NCI-H2227 (cell line): ENCODE data around the gene PRIMPOL.
A peak's percentile ranks its signal among the peaks of the same experiment; 100 is the strongest.
"Not testable (repeated sequence)": the region's sequence is repeated elsewhere in the genome, so short reads cannot be mapped to it uniquely, and the experiment has no call there.

ENCODE experiments used
- DNase-seq: peaks from one replicate; lab custom pipeline; 2025; ENCODE audit not compliant: unreplicated experiment; lab: John Stamatoyannopoulos, UW

PRIMPOL gene

GRCh38 chr4:184636897-184637296 lies 12.6 kb upstream of the PRIMPOL start:
- no peak for DNase-seq

DNA sequence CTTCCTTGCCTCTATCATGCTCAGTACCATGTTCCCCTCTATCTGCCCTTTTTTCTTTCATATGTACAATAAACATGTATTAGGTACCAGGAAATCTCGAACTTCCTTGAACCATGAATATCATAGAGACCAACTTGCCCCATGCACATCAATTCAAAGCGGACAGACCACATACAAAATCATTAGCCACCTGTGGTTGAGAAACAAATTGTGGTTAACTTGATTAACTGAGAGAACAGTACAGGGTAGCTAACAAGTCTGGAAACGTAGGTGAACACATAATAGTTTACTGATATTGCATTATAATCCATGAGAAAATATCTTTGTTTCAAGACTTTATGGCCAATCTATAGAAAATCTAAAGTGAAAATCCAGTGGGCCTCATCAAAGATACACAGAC lies 8.5 kb upstream of the PRIMPOL start:
- DNase-seq: no peak

DNA sequence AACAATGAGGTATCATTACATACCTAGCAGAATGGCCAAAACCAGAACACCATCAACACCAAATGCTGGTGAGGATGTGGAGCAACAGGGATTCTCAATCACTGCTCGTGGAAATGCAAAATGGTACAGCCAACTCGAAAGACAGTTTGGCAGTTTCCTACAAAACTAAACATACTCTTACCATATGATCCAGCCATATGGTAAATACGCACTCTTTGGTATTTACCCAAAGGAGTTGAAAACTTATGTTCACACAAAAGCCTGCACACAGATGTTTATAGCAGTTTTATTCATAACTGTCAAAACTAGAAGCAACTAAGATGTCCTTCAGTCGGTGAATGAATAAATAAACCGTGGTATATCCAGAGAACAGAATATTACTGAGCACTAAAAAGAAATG lies 8.1 kb upstream of the PRIMPOL start:
- no peak for DNase-seq

DNA sequence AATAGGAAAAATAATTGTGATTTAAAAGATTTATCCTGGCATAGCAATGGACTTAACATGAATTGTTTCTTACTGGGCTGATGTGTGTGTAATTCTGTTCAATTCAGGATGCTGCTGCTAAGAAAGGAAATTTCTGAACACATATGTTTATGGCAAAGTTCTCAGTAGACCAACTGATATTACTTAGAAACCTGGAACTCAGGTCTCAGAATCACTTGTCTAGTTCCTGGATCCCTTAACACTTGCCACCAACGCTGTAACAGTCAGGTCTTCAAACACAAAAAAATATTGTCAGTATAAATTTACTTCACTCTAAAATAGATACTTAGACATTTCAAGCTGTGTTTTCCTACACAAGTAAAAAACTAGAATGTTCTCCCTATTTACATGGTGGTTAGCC lies 5.8 kb upstream of the PRIMPOL start:
- DNase-seq: no peak

DNA sequence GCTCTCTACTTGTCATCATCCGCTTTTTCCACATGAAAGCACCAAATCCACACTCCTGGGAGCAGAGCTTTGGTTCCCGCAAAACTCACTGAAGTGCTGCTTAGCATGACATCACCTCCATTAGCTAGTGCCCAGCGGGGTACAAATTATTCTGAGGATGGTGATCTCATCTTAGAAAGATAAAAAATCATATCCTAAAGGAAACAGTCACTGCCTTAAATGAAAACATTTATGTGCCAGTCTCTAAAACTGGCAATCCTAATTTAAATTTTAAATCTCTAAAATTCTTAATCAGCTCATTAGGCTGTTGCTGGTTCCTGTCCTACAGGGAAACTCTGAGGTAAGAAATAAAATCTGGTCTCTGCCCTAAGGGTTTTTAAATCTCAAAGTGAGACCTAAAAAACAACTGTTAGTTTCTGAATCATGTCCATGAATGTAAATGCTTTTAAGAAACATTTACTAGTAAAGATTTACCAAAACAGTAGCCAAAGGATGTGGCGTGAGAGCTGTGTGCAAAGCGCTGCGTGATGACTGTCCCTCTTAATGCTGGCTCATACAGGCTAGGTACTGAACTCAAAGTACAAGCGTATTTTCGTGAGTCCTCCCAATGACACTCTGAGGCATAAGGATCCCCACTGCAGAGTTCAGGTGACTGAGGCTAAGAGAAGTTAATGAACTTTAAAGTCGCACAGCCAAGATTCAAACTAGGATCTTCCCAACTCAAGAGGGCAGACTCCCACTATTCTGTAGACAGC lies 4.8 kb upstream of the PRIMPOL start:
- peak; percentile 2 for DNase-seq

GRCh38 chr4:184645904-184646610 lies 3.5 kb upstream of the PRIMPOL start:
- no peak for DNase-seq

DNA sequence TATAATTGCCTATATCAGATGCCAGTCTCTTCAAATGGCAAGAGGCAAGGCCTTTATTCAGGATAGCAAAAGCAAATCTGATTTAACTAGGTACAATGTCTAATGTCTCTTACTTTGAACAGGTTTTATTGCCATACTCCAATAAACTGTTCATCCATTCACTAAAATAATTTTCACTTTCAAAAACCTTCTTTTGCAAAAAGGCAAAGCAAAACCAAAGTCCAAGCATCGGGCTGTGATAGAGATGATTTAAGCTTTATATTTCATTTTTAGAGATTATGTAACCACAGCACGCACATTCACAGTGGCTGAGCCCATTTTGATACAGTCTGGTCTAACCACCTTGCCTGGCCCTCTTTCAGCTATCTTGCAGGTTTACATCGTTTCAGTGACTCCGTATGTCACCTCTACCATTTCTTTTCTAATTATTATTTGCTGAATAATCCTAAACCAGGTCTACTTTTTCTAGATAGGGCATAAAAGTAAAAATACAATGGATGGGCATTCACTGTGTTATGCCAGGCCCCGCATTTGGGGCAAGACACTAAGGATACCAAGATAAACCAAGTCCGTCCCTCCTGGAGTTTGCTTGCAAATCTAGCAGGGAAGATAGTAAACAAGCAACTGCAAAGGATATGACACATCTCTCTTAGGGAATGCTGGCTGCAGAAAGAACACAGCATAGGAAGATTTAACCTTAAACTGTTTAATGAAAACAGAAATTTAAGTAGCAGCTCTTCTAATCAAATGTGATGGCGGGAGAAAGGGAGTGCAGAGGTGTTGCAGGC lies 2.1 kb upstream of the PRIMPOL start:
- no peak for DNase-seq

DNA sequence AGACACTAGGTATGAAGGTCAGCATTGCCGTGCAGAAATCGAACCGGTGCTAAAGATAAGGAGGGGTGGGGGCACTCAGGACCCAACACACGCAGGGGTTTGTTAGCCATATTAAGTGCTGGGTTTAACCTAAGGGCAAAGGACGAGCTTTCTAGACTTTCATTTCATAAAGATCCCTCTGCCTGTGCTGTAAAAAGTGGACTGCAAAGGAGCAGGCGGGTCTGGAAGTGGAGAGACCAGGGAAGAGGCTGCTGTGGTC lies 1.6 kb upstream of the PRIMPOL start:
- no peak for DNase-seq

DNA sequence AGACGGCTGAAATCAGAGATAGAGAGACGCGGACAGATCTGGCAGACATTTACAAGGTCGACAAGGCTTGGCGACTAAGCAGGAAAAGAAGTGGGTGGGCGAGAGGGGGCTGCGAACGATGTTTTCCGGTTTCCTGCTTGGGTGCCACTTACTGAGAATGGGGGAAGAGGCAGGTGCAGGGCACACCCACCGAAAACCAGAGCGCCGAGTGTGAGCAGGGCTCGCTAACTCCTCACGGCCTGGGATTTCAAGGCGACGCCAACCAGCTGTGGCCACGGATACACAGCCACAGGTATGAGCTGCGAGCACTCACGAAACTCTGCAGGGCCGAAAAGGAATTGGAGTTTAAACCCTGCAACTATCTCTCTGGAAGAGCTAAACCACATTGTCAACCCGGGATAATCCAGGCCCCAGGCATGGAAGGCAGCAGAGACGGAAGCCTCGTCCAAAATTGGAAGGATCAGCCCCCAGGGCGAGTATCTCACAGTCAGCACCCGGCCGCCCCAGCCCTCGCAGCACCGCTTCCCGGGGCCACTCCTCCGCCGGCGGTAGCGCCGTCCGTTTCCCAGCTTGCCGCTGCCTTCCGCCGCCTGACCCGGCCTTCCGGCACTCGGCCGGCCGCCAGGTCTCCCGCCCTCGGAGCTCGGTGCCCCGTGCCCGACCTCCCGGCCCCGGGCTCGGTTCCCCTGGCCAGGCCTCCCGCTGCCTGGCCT lies 1.1 kb upstream of the PRIMPOL start:
- DNase-seq: peak; percentile 38

- DNase-seq: peak; percentile 50
These were observed 675 bp downstream of the PRIMPOL start for GRCh38 chr4:184649971-184650855.

- DNase-seq: no peak
These were observed 2.4 kb downstream of the PRIMPOL start for GRCh38 chr4:184651899-184652298.

GRCh38 chr4:184652681-184653080 lies 3.1 kb downstream of the PRIMPOL start:
- not testable (repeated sequence) for DNase-seq

GRCh38 chr4:184653650-184654049 lies 4.1 kb downstream of the PRIMPOL start:
- DNase-seq: no peak

GRCh38 chr4:184655889-184656869 lies 6.6 kb downstream of the PRIMPOL start:
- DNase-seq: no peak

DNA sequence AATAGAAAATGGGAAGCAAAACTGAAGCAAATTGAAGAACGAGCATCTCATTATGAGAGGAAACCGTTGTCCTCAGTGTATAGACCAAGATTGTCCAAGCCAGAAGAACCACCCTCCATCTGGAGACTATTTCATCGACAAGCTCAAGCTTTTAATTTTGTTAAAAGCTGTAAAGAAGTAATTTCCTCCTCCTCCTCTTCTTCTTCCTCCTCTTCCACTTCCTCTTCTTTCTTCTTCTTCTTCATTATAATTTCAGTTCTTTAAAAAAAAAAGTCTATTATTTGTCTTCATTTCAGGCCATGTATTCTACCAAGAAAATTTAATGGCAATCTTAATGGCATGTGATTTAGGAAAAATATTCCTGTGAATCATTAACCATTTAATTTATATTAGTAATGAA lies 7.6 kb downstream of the PRIMPOL start:
- DNase-seq: no peak

- DNase-seq: not testable (repeated sequence)
These were observed 8.3 kb downstream of the PRIMPOL start for GRCh38 chr4:184657820-184658219.

DNA sequence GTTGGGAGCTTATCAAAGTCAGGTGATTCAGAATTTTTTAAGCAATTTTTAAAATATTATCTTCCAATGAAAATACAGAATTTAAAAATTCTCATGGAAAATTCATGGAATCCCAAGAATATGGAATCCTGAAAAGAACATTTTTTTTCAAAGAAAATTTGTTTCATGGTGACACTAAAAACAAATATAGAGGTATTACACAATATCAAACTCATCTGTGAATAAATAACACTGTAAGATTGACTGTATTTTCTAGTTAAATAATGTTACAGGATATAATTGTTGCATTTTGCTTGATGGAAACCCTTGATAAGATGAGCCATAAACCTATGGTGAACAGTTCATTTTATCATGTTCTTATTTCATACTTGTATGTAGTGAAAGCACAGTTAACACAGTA lies 11.4 kb downstream of the PRIMPOL start:
- no peak for DNase-seq

DNA sequence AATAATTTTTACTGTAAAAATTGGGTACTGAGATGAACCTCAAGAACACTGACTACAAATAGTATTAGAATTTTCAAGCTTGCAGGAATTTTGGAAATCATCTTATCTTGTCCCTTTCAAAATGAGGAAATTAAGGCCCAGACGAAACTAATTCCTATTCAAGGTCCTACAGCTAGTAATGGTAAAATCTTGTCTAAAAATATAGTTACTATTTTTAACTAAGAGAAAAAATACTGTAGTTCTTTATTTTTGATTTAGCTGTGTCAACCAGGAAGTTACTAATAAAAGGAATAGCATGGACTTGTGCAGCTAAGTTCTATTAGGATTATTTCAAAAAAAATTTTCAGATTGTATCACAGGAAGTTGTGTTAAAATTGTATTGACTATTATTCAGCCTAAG lies 12.7 kb downstream of the PRIMPOL start:
- no peak for DNase-seq

DNA sequence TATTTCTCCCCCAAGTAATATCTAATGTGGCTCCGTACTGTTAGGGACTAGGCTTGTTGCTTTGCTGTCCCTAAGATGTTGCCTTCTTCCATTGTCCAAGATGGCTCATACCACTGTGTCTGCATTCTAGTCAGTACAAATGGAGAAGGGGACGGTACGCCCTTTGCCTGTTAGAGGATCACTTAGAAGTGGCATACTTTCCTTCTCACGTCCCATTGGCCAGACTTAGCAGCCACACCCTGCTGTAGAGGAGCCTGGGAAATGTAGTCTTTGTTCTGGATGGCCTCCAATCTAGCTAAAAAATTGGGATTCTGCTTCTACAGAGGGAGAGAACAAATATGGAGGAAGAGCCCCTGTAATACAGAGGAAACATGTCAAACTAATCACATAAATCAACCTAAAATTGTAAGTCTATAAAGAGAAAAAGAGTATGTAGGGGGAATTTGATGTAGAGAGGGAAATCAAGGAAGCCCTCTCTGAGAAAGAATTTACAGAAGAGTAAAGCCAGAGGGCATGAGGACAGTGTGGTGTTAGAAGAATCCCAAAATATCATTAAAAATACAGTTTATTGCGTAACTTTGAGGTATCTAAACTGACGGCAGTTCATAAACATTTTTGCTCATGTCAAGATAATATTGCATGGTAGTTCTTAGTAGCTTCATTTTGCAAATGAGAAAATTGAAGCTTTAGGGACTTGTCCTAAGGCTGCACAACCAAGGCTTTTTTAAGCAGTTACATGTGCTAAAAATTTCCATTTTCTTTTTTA lies 15.1 kb downstream of the PRIMPOL start:
- DNase-seq: peak; percentile 3
